GM21576 (cell line): ENCODE results near the gene VSX1.

Source experiments
- ATAC-seq: cut with Tn5 transposase; IDR thresholded peaks from one replicate; pipeline ENCODE4 v1.9.1; 2021; ENCODE audit warnings: mild to moderate bottlenecking, moderate library complexity; ENCODE audit not compliant: unreplicated experiment

VSX1 gene

GRCh38 chr20:25087186-25087929 lies 5.4 kb upstream of the VSX1 start:
- no peak for ATAC-seq

DNA sequence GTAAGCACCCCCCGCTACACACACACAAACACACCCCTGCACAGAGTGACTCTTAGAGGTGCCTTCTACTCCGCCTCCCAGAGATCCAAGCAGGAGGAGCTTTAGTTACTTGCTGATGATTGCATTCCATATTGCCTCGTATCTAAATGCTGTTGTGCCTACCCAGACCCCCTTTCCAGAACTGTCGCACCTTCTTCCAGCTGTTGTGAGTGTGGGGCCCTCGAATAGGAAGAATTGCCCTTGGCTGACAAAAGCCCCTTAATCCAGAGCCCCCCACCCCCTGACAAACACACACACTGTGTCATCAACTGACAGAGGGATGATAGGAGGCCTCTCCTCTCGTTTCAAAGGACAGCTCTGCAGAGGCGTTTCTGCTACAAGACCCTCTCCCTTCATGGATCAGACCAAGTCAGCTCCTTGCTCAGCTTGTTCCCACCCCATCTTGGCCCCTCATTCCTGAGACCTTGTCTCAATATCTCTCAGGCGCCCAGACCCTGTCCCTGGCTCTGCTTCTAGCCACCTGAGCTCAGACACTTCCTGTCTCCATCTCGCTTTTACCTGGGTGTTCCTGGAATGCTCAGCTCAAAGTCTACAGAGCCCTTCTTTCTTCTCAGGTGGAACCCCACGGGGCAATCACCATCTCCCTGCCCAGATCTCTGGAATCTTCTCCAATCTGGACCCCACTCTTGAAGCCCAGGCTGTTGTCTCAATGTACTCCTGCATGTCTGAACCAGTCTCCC lies 4.0 kb upstream of the VSX1 start:
- ATAC-seq: no peak

DNA sequence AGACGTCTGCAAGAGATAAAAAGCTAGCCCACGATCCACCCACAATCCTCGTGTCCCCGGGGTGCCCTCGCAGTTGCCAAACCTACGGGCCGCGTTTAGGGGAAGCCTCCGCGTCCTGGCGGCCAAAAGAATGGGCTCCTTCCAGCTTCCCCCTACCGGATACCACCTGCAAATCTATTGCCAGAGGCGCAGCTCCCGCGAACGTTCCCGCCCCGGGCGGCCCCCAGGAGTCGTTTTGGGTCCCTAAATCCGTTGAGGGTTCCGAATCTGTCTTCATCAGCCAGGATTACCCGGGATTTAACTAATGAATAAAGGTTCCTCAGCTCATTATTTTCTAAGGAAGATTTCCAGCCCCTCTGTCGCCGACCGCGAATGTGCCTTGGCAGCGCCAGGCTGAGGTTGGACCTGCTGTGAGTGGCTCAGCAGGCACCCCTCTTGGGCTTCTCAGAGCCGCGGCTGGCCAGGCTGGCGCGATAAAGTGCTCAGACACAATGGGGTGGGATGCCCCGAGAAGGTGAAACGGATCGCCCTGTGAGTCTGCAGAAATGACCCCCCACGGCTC lies 2.8 kb upstream of the VSX1 start:
- no peak for ATAC-seq

GRCh38 chr20:25083773-25084625 lies 2.1 kb upstream of the VSX1 start:
- ATAC-seq: no peak

GRCh38 chr20:25083141-25083772 lies 1.3 kb upstream of the VSX1 start:
- ATAC-seq: no peak

GRCh38 chr20:25082498-25082873 lies 545 bp upstream of the VSX1 start:
- no peak for ATAC-seq

DNA sequence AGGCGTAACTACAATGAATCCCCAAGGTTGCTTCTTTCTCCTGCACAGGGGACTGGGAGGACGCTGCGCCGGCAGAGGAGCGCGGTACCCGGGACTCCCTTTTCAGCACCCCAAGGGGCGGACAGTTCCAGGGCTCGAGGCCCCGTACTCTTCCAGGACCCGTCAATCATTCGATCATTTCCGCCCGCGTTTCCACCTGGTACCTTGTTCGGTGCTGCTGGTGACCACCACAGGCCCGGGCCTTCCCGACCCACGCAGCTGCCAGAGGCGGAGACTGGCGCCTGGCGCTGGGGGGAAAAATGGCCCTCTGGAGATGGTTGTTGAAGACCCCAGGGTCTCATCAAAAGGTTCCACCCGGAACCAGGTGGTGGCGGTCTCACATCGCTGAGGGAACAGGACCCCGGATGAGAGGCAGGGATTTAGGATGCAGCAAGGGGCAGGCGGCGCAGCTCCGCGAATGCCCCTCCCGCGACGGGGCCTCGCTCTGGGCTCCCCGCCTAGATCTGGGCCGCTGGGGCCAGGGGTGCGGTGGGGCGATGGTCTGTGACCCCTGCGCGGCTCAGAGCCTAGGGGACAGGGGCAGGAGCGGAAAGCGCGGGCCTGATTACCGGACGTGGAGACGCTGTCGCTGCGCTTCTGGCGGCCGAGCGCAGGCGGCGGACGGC lies 744 bp downstream of the VSX1 start:
- ATAC-seq: no peak

- ATAC-seq: no peak
These were observed 2.8 kb downstream of the VSX1 start for GRCh38 chr20:25079171-25079570.

GRCh38 chr20:25078662-25079061 lies 3.3 kb downstream of the VSX1 start:
- no peak for ATAC-seq

DNA sequence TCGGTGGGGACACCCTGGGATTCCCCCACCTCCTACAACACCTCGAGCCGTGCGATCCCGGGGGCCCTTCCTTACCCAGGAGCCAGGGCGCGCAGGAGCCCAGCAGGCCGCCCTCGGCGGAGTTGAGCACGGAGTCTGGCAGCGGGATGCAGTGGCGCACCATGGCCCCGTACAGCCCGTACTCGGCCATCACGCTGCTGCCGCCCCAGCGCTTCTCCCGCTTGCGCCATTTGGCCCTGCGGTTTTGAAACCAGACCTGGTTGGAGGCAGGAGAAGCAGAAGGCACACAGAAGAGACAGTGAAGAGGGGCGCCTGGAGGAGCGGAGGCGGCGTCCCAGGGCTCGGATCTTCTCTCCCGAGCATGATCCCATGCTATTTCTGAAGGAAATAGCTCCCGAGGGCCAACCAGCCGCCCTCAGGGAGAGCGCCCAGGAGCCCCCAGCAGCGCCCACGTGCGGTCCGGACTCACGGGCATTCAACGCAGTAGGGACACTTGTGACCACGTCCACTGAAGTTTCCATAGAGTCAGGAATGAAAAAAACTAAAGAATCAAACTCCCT lies 4.3 kb downstream of the VSX1 start:
- no peak for ATAC-seq

- ATAC-seq: no peak
These were observed 5.0 kb downstream of the VSX1 start for GRCh38 chr20:25076731-25077609.

DNA sequence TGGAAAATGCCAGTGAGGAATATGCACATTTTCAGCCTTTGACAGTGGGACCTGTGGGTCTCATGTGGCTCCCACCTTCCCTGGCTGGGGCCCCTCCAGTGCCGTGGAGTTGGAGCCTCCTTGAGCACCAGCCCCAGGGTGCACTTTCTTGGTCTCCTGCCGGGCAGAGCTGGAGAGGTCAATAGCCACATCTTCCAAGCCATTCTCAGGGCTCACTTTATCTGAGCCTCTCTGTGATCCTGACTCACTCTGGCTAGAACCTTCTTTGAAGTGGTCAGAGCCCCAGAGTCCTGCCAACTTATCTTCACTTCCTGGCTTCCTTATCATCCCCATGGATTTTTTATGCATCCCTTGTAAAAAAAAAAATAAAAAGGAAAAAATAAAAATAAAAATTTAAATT lies 5.7 kb downstream of the VSX1 start:
- ATAC-seq: no peak

DNA sequence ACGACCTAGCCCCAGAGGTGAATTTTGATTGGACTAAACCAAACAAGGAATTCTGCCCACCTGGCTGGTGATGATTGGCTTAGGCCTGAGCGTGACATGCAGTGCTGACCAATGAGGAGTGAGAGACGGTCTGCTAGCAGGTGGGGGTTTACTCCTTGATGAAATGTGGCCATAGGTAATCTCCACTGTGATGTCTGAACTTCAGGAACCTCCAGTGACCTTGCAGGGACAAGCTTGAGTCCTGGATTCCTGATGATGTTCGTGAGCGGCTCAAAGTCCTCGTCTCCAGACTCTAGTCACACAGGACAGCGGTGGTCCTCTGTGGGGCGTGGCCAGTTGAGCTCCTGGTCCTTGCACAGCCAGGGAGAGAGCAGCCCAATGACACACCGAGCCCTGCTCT lies 8.4 kb downstream of the VSX1 start:
- ATAC-seq: no peak

- no peak for ATAC-seq
These were observed 9.6 kb downstream of the VSX1 start for GRCh38 chr20:25072226-25072811.

GRCh38 chr20:25071734-25072133 lies 10.2 kb downstream of the VSX1 start:
- ATAC-seq: no peak

GRCh38 chr20:25070821-25071473 lies 11.0 kb downstream of the VSX1 start:
- no peak for ATAC-seq

DNA sequence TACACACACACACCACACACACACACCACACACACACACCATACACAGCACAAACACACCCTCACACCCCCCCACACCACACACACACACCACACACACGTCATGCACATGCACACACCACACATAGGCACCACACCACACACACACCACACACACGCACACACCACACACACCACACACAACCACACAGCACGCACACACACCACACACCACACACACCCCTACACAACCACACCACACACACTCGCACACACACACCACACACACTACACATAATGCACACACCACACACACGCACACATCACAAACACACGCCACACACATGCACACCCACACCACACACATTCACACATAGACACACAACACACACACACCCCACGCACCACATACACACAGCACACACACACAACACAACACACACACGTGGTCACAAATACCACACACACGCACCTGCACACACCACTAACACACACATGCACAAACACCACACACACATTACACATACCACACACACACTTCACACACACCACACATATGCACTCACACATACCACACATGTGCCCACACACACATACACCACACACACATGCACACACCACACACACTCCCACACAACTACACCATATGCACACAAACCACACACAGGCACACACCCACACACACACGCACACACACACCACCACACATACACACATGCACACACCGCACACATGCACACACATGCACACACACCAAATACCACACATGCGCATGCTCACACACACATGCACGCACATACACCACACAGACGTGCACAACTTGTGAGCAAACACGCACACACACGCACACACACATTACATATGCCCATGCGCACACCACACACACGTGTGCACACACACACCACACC lies 14.6 kb downstream of the VSX1 start:
- ATAC-seq: no peak
